Smooth muscle cell (in vitro differentiated cells): ENCODE measurements around the gene RAD9A. TPM values are rescaled to one million over a fixed set of nuclear protein-coding genes. Genes with fewer than 3 reads are reported as not detected.

Source experiments
- DNase-seq: peaks from one replicate; lab custom pipeline; 2025; ENCODE audit not compliant: unreplicated experiment; lab: John Stamatoyannopoulos, UW
- H2AFZ ChIP-seq: fragments of 200-600 bp; sonication (generic); 2 replicates; pipeline ENCODE4 v1.6.0; 2016; ENCODE audit warnings: antibody characterized with exemption, low read depth, mild to moderate bottlenecking
- H3F3A ChIP-seq: fragments of 200-600 bp; sonication (generic); 2 replicates; pipeline ENCODE4 v1.6.0; 2017; ENCODE audit warnings: antibody characterized with exemption, low read depth
- H3K27ac ChIP-seq: fragments of 200-600 bp; sonication (generic); 2 replicates; pipeline ENCODE4 v1.5.1; 2016; ENCODE audit warnings: low read depth, mild to moderate bottlenecking
- H3K27me3 ChIP-seq: fragments of 200-600 bp; sonication (generic); 2 replicates; pipeline ENCODE4 v1.6.1; 2016; ENCODE audit warnings: low read depth, mild to moderate bottlenecking
- H3K36me3 ChIP-seq: fragments of 200-600 bp; sonication (generic); 2 replicates; pipeline ENCODE4 v1.5.1; 2016; ENCODE audit warnings: low read depth
- H3K4me1 ChIP-seq: fragments of 200-600 bp; sonication (generic); 2 replicates; pipeline ENCODE4 v1.5.1; 2016; ENCODE audit warnings: low read depth
- H3K4me2 ChIP-seq: fragments of 200-600 bp; sonication (generic); 2 replicates; pipeline ENCODE4 v1.6.0; 2016; ENCODE audit warnings: mild to moderate bottlenecking
- H3K4me3 ChIP-seq: fragments of 200-600 bp; sonication (generic); 2 replicates; pipeline ENCODE4 v1.5.1; 2016; ENCODE audit warnings: mild to moderate bottlenecking
- H3K79me2 ChIP-seq: fragments of 200-600 bp; sonication (generic); 2 replicates; pipeline ENCODE4 v1.6.0; 2016; ENCODE audit warnings: low read depth, mild to moderate bottlenecking
- H3K9ac ChIP-seq: fragments of 200-600 bp; sonication (generic); 2 replicates; pipeline ENCODE4 v1.6.0; 2016; ENCODE audit warnings: low read depth
- H3K9me3 ChIP-seq: fragments of 200-600 bp; sonication (generic); replicated peaks from 2 replicates; pipeline ENCODE4 v1.5.1; 2016; ENCODE audit warnings: low read depth
- H4K20me1 ChIP-seq: fragments of 200-600 bp; sonication (generic); 2 replicates; pipeline ENCODE4 v1.6.0; 2016; ENCODE audit warnings: low read depth
- WGBS: methylation state at CpG from one replicate; pipeline ENCODE4 v1.1.7; 2016; ENCODE audit warnings: low lambda C conversion rate; 5-methylcytosine and 5-hydroxymethylcytosine counted together
- polyA plus RNA-seq: library from polyadenylated mRNA; unstranded; fragments of >200 nt; fragmentation: Nextera tagmentation; extraction: Ambion mirVana; gene quantifications from 2 replicates; pipeline ENCODE4 v1.2.1, GENCODE V29; 2016
- total RNA-seq: library from RNA; depleted of rRNA; stranded (reverse); fragments of >200 nt; gene quantifications from 2 replicates; pipeline ENCODE4 v1.2.3, GENCODE V29; 2014
- TF ChIP-seq, protein P1 (sequence below): fragments of 200-600 bp; sonication (generic); IDR thresholded peaks from 2 replicates; pipeline ENCODE4 v1.5.1; 2017; ENCODE audit warnings: borderline replicate concordance, mild to moderate bottlenecking, antibody characterized with exemption; ENCODE audit not compliant: insufficient read depth, poor library complexity, severe bottlenecking

RAD9A gene
- total and polyA plus RNA-seq, 2 experiments from 2014 or later, result 19.5 to 21.4 TPM

DNA sequence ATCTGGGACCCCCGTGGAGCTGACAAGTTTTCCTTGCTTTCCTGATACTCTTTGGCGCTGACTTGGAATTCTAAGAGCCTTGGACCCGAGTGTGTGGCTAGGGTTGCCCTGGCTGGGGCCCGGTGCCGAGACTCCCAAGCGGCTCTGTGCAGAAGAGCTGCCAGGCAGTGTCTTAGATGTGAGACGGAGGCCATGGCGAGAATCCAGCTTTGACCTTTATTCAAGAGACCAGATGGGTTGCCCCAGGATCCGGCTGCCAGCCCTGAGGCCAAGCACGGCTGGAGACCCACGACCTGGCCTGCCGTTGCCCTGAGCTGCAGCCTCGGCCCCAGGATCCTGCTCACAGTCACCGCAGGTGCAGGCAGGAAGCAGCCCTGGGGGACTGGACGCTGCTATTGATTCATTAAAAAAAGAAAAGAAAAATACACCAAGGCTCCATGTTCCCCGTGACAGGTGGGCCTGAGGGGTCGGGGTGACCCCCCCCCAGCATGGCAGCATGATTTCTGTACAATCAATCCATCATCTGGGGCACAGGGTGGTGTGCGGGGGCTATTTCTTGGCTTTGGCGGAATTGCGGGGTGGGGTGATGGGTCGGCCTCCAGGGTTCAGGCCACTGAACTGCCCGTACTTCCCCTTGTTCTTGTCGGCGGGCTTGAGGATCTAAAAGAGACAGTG is 6.3 kb downstream of the RAD9A start:
- WGBS, result 96% methylated on average over 24 of the region's 24 CpGs

DNA sequence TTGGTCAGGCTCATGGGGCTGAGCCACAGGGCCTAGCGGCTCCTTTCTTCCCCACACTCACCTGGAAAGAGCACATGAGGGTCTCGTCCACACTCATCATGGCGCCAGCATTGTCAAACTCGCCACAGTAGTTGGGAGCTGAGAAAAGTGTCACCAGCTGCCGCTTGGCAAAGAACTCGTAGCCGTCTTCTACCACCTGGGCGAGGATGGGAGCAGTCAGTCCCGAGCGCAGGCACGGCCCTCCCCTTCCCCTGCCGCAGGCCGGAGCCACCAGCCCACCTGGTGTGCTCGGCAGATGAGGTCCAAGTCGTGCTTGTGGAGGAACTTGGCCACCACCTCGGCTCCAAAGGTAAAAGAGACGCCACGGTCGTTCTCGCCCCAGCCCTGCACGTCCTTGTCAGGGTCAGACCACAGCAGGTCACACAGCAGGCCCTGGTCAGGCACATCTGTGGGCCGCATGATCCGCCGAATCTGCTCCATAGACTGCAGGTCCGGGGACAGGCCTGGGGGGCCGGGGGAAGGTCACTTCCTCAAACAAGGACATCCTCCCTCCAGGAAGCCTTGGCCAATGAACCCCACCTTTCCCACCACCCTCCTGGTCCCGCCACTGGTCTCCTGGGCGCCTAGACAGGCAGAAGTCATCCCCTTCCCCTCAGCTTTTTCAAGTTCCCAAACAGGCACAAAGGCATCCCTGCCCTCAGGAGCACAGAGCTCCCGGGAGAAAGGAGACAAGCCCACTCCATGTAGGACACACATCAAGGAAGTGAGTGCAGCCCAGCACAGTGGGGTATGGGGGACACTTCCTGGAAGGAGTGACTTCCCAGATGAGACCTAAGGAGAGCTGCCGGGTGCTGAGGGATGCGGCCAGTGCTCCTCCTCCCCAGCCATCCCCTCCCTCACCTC is 7.1 kb downstream of the RAD9A start:
- Histone ChIP-seq H3K4me2 (no peak overlapping the region), H3K79me2 (peaks cover 22% of the 10 kb centered on the region), H3K27ac (no peak overlapping the region), H3K36me3 (no peaks in the 10 kb centered on the region), H2AFZ (no peak overlapping the region), H3F3A (no peaks in the 10 kb centered on the region), H3K9me3 (no peaks in the 10 kb centered on the region), H3K27me3 (no peaks in the 10 kb centered on the region), H3K9ac (no peak overlapping the region), H4K20me1 (peaks cover 24% of the 10 kb centered on the region), H3K4me1 (peaks cover 4% of the 10 kb centered on the region), H3K4me3 (no peak overlapping the region)
- WGBS, result 94% methylated on average over 31 of the region's 31 CpGs
- TF ChIP-seq, protein P1, sequence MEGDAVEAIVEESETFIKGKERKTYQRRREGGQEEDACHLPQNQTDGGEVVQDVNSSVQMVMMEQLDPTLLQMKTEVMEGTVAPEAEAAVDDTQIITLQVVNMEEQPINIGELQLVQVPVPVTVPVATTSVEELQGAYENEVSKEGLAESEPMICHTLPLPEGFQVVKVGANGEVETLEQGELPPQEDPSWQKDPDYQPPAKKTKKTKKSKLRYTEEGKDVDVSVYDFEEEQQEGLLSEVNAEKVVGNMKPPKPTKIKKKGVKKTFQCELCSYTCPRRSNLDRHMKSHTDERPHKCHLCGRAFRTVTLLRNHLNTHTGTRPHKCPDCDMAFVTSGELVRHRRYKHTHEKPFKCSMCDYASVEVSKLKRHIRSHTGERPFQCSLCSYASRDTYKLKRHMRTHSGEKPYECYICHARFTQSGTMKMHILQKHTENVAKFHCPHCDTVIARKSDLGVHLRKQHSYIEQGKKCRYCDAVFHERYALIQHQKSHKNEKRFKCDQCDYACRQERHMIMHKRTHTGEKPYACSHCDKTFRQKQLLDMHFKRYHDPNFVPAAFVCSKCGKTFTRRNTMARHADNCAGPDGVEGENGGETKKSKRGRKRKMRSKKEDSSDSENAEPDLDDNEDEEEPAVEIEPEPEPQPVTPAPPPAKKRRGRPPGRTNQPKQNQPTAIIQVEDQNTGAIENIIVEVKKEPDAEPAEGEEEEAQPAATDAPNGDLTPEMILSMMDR, result no peak
- no peak for DNase-seq

More for the DNA sequence above, 6.3 kb downstream of the RAD9A start:
- no peaks in the 10 kb centered on the region for H3K9me3 ChIP-seq
- H3K4me2 ChIP-seq, result no peak overlapping the region
- H3K4me1 ChIP-seq, result peaks cover 4% of the 10 kb centered on the region
- TF ChIP-seq, protein P1, result no peak
- no peak overlapping the region for H3K9ac ChIP-seq
- H3K4me3 ChIP-seq, result no peak overlapping the region
- peaks cover 22% of the 10 kb centered on the region for H3K79me2 ChIP-seq
- H4K20me1 ChIP-seq, result peaks cover 24% of the 10 kb centered on the region
- no peak overlapping the region for H2AFZ ChIP-seq
- no peaks in the 10 kb centered on the region for H3K36me3 ChIP-seq
- DNase-seq, result no peak
- no peaks in the 10 kb centered on the region for H3K27me3 ChIP-seq
- no peaks in the 10 kb centered on the region for H3F3A ChIP-seq
- no peak overlapping the region for H3K27ac ChIP-seq

DNA sequence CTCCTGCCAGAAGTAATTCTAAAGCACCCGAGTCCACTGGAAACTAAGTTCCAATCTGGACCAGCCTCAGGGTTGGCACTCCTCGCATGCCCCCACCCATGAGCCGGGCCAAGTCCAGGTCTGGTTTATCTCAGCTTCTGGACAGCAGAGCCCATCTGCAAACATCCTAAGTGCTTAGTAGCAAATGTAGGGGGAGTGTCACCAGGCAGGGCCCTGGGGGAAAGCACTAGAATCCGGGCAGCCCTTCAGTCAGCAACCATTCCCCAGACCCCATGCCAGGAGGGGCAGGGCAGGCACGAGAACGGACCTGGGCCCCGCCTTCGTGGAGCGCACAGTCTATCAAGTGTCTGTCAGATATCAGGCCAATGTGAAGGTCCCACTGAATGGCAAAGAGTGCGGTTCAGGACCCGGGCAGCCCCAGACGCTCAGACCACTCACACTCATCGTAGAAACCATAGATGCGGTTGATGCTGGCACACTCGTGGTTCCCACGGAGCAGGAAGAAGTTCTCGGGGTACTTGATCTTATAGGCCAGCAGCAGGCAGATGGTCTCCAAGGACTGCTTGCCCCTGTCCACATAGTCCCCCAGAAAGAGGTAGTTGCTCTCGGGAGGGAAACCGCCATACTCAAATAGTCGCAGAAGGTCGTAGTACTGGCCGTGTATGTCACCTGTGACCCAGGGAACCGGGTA is 8.6 kb downstream of the RAD9A start:
- no peaks in the 10 kb centered on the region for H3K36me3 ChIP-seq
- H3F3A ChIP-seq, result no peaks in the 10 kb centered on the region
- no peaks in the 10 kb centered on the region for H3K27me3 ChIP-seq
- peak overlapping the region; percentile 89 for H3K4me3 ChIP-seq
- no peak for DNase-seq
- peak overlapping the region; percentile 75 for H3K27ac ChIP-seq
- peaks cover 24% of the 10 kb centered on the region for H4K20me1 ChIP-seq
- peak overlapping the region; percentile 99 for H3K4me2 ChIP-seq
- H3K9ac ChIP-seq, result peak overlapping the region; percentile 97
- peaks cover 4% of the 10 kb centered on the region for H3K4me1 ChIP-seq
- H3K79me2 ChIP-seq, result peaks cover 22% of the 10 kb centered on the region
- 67% methylated on average over 23 of the region's 23 CpGs for WGBS
- TF ChIP-seq, protein P1, result no peak
- no peaks in the 10 kb centered on the region for H3K9me3 ChIP-seq
- no peak overlapping the region for H2AFZ ChIP-seq
